OCI-LY1 (cell line): ENCODE data around the gene PTPDC1.

Source experiments
- CTCF ChIP-seq: fragments of 200-600 bp; sonication (generic), shearing (Covaris generic); IDR thresholded peaks from 2 replicates; pipeline ENCODE4 v1.5.1; 2017; ENCODE audit warnings: mild to moderate bottlenecking, antibody characterized with exemption, low read length, moderate library complexity, mixed read lengths
- EZH2 ChIP-seq: fragments of 200-600 bp; sonication (generic), shearing (Covaris generic); IDR thresholded peaks from 2 replicates; pipeline ENCODE4 v1.8.0; 2017; ENCODE audit warnings: borderline replicate concordance, mixed run types, mild to moderate bottlenecking, antibody characterized with exemption, low read length, moderate library complexity, mixed read lengths

GRCh38 chr9:94079236-94079635, 5.0 kb upstream of the PTPDC1 start:
- TF ChIP-seq CTCF = no peak
- TF ChIP-seq EZH2 = no peak
